HG03280 (cell line): ENCODE results near the gene UBE2D3.

Experiments used
- ATAC-seq: cut with Tn5 transposase; IDR thresholded peaks from one replicate; pipeline ENCODE4 v1.9.1; 2021; ENCODE audit warnings: mild to moderate bottlenecking, moderate library complexity; ENCODE audit not compliant: unreplicated experiment

Gene UBE2D3

DNA sequence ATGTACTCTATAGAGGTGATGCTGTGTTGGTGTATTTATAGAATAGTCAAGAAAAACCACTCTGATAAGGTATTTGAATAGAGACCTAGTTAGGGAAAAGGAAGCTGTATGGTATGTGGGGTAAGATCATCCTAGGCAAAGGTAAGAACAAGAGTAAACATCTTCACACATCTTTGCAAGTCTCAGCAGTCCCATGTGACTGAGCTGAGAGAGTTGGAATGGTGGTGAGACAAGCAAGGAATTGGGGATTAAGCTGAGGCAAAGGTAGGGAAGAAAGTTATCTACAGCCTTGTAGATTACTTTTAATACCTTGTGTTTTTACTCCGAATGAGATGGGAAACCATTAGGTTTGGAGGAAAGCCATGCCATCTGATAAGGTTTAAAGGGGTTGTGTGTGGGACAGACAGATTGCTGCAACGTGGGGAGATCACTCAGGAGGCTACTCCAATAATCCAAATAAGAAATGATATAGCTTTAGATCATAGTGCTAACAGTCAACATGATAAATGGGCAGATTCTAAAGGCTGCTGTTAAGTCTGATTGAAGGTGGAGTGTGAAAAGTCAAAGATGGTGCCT lies 34.9 kb downstream of the UBE2D3 start:
- no peak for ATAC-seq

GRCh38 chr4:102791318-102791835 lies 36.0 kb downstream of the UBE2D3 start:
- no peak for ATAC-seq

GRCh38 chr4:102789317-102789717 lies 38.0 kb downstream of the UBE2D3 start:
- ATAC-seq = no peak

DNA sequence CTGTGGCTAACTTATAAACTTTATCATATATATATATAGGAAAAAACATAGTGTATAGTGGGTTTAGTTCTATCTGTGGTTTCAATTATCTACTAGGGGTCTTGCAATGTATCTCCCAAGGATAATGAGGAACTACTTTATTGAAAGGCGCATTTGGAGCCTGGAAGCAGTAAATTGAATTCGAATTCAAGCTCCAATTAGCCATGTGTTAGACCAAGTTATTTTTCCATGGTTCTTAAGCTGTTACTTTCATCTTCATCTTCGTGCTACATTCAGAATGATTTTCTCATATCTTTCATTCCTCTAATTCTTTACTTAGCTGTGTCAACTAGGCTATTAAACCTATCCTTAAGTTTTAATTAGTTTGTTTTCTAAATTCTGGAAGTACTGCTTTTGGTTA lies 39.4 kb downstream of the UBE2D3 start:
- ATAC-seq = no peak

DNA sequence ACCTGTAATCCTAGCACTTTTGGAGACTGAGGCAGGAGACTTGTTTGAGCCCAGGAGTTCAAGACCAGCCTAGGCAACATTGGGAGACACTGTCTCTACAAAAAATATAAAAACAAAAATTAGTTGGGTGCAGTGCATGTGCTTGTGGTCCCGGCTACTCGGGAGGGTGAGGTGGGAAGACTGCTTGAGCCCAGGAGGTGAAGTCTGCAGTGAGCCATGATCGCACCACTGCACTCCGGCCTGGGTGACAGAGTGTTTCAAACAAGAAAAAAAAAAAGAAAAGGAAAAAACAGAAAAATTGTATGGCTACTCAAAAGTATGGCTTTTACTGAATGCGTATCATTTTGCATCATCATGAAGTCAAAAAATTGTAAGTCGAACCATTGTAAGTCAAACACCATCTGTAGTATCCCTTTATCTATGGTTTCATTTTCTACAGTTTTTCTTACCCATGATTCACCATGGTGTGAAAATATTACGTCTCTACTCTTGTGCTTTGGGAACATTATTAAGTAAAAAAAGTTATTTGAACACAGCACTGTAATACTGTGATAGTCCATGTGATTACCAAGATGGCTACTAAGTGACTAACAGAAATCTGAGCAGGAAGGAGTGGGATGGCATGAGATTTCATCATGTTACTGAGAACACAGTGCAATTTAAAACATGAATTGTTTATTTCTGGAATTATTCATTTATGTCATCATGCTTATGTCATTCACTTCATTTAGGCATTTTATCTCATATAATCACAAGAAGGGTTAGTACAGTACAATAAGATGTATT lies 40.1 kb downstream of the UBE2D3 start:
- no peak for ATAC-seq

DNA sequence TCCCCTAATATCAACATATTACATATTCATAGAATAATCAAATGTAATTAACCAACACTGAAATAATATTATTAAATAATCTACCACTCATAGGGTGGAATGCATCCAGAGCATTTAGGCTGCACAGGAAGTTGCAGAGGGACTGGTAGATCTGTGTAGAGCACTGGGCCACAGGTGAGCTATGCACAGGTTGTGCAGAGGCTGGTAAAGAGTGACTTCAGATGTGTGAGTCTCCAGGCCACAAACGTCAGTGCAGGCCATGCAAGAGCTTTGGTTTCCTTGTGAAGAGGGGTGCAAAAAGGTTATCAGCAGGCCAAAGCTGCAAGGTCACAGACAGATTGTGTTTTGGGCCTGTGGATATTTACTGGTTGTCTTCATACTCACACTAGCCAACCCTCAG lies 41.1 kb downstream of the UBE2D3 start:
- no peak for ATAC-seq

- no peak for ATAC-seq
Measured at GRCh38 chr4:102783006-102783405, 44.3 kb downstream of the UBE2D3 start.

DNA sequence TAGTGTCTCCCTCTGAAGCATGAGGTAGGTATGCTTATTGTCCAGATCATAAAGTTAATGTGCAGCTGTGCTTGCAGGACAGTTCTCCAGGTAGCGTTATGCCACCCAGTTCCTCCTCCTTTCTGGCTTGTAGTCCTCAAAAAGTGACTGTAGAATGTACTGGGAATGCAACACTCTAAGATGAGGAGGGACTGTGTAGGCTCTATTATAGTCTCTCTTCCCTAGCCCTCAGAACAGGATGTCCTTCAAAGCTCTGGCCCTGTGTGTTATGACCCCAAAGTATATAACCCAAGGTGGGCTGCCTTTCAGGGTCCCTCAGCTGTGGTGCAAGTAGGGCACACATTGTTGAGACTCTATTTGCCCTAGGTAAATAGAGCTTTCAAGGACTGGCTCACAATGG lies 45.8 kb downstream of the UBE2D3 start:
- no peak for ATAC-seq

GRCh38 chr4:102780476-102781144 lies 46.7 kb downstream of the UBE2D3 start:
- no peak for ATAC-seq

DNA sequence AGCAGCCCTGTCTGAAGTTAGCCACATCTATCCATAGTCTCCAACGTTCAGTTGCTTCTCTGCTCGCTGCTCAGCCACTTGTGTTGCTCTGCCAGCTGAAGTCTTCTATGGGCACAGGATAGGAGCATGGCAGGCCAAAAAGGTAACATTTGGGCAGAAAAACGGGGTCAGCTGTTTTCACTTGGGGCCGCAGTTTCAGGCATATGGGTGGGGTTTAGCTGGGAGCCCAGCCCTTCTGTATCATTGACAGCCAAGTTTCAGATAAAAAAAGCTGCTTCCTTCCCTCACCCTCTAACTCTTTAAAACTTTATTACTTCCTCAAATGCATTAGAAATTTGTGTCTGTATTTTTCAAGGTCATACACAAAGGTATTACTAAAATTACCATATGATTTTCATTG lies 48.1 kb downstream of the UBE2D3 start:
- ATAC-seq = no peak

DNA sequence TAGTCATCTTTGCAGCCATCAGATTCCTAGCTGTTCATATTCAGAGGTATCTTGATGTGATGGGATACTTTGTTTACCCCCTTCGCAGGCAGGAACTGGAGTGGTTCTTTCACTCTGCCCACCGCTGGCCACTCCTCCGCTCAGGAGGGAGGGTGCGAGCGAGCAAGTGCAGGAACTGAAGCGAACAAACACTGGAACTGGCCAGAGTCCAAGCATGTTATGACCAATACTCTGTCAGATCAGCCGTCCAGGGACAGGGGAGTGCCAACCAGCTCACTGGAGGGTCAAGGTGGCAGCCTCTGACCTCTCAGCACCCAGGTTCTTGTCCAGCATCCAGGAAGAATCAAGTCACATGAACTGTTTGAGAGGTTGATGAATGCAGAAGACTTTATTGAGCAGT lies 48.6 kb downstream of the UBE2D3 start:
- no peak for ATAC-seq

GRCh38 chr4:102775805-102776204 lies 51.5 kb downstream of the UBE2D3 start:
- no peak for ATAC-seq

DNA sequence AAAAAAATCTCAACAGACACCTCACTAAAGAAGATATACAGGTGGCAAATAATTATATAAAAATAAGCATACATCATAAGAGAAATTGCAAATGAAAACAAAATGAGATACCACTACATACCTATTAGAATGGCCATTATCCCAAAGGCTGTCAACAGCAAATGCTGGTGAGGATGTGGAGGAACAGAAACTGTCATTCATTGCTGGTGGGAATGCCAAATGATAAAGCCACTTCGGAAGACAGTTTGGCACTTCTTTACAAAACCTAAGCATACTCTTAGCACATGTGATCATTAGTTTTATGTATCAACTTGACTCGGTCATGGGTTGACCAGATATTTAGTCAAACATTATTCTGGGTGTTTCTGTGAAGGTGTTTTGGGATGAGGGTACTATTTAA lies 53.1 kb downstream of the UBE2D3 start:
- no peak for ATAC-seq

GRCh38 chr4:102772738-102773340 lies 54.5 kb downstream of the UBE2D3 start:
- ATAC-seq = no peak

- no peak for ATAC-seq
Measured at GRCh38 chr4:102764901-102765300, 62.5 kb downstream of the UBE2D3 start.

DNA sequence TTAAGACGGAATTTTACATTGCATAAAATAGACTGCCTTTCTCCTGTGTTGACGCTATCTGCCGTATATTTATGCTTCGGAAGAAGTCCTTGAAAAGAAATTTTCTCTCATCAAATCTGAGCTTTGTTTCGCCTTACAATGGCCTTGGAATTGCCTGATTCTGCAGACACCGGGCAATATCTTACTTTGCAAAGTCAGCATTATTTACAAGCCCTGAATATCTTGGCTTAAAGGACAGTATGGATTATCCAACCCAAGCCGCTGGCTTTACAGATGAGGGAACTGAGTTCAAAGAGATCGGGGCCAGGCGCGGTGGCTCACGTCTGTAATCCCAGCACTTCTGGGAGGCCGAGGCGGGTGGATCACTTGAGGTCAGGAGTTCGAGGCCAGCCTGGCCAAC lies 65.4 kb downstream of the UBE2D3 start:
- no peak for ATAC-seq

DNA sequence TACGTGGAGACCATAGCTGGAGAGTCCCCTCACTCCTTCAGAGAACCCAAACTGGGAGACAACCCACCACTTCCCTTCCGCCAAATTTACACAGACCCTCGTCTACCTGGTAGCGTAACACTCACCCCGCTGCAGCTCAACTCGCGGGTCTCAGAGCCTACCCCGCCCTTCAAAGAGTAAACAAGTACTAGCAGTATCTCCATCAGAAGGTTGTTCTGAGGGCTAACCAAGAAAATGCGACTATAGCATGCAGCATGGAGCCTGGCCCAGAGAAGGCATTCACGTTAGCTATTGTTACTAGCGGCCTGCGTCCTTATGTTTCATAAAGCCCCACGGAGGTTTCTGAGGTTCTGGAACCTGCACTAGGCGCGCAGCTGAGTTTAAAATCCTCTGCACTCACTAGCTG lies 66.1 kb downstream of the UBE2D3 start:
- peak; percentile 32 for ATAC-seq

- peak; percentile 95 for ATAC-seq
Measured at GRCh38 chr4:102760645-102761295, 66.6 kb downstream of the UBE2D3 start, which contains the start of gene MANBA. Gene MANBA (minus strand): TSS chr4:102760968. CDS start chr4:102760894, 74 bp downstream.

DNA sequence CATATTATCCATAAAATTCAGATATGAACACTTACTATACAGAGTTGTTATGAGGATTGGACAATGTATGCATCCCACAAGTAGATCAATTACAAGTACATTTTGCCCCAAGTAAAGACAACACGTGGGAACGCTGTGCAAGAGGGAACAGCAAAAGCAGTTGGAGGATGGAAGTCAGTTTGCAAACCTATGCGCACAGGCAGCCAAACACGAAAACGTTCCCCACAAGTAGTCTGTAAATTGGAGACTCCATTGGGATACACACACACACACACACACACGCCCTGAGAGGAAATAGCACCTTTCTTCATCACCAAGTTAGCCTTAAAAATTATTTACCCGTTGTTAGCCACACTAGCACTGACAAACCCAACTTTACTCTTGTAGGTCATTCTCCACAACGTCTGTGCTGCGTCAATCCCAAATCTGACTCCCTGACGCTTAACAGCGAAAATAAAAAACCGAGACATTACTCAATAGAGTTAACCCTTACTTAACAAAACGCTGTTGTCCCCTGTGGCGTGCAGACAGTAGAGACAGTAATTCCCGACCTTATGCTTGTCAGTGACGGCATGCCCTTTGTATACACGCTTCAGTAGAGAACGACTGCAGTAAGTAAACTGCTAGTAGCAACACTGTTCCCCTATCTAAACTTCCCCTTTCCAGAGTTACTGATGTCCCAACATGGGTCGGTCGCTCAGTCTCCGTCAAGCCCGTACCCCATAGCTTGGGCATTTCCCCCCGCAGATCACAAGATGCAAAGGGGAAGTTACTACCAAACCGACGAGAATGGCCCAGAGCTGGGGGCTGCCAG lies 67.3 kb downstream of the UBE2D3 start:
- peak; percentile 35 for ATAC-seq
